PC-3 (cell line): ENCODE data around the gene C20orf173.

Experiments
- EZH2 ChIP-seq: fragments of 300-600 bp; sonication (generic); IDR thresholded peaks from one replicate; pipeline ENCODE4 v1.6.1; 2017; ENCODE audit warnings: antibody characterized with exemption, mild to moderate bottlenecking, low read length; ENCODE audit not compliant: unreplicated experiment
- EZH2phosphoT487 ChIP-seq: fragments of 300-600 bp; sonication (generic); IDR thresholded peaks from 2 replicates; pipeline ENCODE4 v1.6.1; 2018; ENCODE audit warnings: mild to moderate bottlenecking, antibody characterized with exemption, low read length, borderline replicate concordance
- TF ChIP-seq, protein P1 (sequence below): fragments of 300-600 bp; sonication (generic); conservative IDR thresholded peaks from 2 replicates; pipeline ENCODE4 v1.5.1; 2017; ENCODE audit warnings: antibody characterized with exemption, low read depth, mild to moderate bottlenecking, low read length

DNA sequence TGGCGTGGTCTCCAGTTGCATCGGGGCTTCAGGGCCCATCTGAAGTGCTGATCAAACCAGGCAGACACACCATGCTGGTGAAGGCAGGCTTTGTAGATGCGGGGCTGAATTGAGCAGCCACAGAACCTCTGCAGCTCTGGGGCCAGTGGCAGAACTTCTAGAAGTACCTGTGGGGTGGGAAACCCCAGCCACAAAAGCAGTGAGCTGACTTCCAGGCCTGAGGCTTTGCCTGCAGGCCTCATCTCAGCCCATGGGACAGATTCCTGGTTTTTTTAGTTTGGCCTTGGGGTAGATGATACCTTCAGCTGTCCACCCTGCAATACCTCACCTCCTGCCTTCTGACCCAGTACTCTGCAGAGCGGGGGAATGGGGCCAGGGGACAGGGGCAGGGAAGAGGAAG lies 14.1 kb downstream of the C20orf173 start:
- TF ChIP-seq, protein P1, sequence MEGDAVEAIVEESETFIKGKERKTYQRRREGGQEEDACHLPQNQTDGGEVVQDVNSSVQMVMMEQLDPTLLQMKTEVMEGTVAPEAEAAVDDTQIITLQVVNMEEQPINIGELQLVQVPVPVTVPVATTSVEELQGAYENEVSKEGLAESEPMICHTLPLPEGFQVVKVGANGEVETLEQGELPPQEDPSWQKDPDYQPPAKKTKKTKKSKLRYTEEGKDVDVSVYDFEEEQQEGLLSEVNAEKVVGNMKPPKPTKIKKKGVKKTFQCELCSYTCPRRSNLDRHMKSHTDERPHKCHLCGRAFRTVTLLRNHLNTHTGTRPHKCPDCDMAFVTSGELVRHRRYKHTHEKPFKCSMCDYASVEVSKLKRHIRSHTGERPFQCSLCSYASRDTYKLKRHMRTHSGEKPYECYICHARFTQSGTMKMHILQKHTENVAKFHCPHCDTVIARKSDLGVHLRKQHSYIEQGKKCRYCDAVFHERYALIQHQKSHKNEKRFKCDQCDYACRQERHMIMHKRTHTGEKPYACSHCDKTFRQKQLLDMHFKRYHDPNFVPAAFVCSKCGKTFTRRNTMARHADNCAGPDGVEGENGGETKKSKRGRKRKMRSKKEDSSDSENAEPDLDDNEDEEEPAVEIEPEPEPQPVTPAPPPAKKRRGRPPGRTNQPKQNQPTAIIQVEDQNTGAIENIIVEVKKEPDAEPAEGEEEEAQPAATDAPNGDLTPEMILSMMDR: no peak
- TF ChIP-seq EZH2 (no peak), EZH2phosphoT487 (no peak)
